Activated CD8-positive, alpha-beta memory T cell treated with anti-CD3 and anti-CD28 coated beads for 24 hours (primary cell): ENCODE data around the gene CKS2.

Source experiments
- DNase-seq: peaks from one replicate; pipeline ENCODE4 v3.0.0-alpha.2; 2020

CKS2 gene

DNA sequence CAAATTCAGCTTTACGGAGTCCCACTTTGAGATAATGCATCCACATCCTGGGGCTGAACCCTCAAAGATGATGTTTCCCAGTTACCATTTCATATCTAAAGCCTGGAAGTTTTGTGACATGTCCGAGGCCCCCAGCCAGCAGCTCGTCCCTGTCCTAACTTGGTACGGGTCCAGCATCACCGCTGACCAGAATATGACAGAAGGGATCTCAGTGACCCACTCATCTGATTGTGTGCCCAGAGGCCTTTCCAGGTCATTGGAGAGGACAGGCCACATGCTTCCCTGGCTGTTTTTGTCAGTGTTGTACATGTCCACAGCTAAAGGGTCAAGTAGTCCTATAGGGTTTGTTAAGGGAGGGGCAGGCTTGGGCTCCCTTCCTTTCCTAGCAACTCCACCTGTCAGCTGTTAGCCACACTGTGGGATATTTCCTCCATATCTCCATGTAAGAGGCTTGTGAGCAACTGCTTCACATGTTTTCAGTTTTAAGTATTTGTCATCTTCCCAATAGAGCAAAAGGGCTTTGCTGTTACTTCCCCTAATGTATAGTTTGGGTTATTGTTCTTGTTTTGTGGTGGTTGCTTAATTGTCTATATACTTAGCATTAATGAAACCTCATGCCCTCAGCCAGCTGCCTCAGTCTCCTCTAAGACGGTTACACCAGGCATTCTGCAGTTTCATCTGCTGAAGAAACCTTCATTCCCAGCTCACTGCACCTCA is 40.7 kb downstream of the CKS2 start:
- DNase-seq = no peak

DNA sequence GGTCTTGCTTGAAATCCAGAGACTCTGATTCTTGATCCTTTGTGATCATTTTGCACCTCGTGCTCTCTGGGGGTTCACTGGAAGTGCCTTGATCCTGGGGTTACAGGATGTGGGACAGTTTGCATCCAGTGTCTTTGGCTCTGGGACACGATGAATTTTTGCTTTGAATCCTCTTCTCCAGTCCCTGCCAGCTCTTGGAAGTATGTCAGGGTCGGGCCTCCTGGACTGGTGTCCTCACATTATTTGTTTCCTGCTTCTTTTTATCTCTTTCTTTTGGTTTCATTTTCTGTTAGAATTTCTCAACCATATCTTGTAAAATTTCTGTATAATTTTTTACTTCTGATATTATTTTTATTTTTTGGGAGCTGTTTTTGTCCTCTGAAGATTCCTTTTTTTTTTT is 41.5 kb downstream of the CKS2 start:
- no peak for DNase-seq

DNA sequence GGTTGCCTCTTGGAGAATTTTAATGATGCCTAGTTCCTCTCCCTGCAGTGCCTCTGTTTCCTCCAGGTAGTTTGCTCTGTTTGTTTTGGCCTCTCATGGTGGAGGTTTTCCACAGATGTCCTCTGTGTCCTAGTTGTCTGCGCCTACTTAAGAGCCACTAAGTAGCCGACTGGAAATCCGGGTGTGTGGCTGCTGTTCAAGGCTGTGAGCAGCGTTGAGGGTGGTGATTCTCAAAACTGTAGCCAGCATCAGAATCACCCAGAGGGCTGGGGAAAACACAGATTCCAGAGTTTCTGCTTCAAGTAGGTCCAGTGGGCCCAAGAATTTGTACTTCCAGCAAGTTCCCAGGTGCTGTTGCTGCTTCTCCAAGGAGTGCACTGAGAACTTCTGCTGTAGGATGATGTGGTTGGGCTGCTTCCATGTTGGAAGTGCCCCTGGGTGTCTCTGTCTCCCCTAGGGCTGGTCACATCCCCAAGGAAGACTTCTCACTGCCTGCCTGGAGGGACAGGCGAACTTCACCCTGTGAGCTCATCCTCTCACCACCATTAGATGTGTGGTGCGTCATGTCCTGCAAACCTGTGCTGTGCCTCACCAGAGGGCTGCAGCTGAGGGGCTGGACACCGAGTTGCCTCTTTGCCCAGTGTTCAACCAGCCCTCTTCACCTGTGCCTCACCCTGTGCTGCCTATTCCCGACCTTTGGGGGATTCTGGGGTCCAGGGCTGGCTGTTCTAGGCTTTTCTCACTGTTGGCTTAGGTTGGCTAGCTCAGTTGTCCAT is 42.1 kb downstream of the CKS2 start:
- no peak for DNase-seq

DNA sequence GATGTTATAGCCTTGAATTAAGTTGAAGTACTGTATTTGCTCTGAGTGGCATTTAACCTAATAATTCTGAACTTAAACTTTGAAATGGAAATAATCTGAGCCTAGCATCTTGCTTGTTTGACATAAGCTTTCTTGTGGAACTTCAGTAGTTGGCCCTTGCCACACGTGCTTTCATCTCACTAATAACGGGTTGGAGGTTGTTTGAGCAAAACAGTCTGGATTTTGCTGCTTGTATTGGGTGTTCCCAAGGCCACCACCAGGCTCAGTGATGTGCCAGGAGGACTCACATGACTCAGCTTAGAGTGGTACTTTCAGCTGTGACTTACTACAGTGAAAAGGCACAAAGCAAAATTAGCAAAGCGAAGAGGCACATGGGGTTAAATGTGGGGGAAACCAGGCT is 43.0 kb downstream of the CKS2 start:
- no peak for DNase-seq

DNA sequence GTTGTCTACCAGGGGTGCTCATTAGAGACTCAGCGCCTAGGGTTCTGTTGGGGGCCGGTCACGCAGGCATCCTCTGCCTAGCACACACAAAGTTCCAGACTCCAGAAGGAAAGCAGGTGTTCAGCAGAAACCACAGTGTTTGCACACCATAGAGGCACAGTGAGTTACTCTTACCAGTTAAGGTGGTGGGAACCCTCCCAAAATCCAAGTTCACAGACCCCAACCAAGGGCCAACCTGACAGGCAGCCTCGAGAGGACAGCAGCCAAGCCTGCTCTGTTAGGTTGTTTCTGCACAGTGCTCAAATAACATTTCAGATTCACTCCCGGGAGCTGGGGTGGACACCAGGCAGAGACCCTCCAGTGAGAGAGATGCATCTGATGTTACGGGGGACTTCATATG is 43.5 kb downstream of the CKS2 start:
- DNase-seq = no peak

DNA sequence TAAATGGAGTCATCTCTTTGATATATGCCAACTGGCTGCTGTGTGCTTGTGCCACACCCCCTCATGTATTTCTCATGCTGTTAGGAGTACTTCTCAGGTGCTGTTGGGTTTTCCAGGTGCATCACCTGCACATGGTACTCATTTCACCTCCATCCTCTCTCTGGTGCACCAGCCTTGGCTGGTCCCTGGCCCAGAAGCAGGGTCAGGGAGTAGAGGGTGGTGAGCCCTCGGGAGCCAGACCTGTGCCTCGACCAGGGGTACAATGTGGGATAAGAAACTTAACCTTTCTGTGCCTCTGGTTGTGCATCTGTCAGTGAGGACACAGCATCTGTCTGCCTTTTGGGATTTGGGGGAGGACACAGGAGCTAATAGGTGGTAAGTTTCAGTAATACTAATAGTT is 45.8 kb downstream of the CKS2 start:
- DNase-seq = no peak

DNA sequence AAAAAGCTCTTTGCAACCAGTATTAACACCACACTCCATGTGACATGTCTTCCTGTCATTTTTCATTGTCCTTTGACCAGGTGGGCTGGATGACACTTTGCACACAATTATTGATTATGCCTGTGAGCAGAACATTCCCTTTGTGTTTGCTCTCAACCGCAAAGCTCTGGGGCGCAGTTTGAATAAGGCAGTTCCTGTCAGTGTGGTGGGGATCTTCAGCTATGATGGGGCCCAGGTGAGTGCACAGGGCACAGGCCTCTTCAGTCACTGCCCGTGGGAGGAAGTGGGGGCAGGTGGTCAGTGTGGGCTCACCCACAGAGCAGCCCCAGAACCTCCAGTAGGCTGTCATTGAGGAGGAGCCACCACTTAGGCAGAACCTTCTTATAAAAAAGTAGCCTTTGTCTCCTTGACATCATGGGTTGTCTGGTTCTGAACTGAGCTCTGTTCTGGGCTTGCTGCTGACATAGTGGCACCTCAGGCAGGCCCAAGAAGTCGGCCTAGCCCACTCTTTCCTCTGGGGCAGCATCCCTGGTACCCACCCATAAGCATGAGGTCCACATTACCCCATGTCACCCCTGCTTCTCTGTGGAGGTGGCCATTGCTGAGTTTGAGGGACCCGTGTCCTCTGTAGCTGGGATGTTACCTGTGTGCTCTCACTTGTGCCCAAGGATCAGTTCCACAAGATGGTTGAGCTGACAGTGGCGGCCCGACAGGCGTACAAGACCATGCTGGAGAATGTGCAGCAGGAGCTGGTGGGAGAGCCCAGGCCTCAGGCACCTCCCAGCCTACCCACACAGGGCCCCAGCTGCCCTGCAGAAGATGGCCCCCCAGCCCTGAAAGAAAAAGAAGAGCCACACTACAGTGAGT is 46.6 kb downstream of the CKS2 start:
- DNase-seq = peak; percentile 52

DNA sequence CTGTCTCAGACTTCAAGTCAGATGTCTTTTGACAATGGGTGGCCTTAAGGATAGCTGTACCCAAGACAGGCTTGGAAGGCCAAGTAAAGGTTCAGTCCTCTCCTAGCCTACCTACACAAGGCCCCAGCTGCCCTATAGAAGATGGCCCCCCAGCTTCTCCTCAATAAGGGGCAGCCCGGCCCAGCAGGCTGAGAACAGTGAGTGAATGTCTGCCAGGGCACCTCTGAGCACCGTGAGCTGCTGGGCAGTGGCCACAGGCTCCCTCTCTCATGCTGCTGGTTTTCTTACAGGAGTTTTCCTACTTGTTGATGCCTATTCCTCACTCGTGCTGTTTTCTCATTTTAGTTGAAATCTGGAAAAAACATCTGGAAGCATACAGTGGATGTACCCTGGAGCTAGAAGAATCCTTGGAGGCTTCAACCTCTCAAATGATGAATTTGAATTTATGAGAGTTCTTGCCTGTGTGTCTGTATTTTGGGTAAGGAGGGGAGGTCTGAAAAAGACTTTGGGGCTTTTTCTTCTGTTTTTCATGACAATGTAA is 47.5 kb downstream of the CKS2 start:
- peak; percentile 45 for DNase-seq

DNA sequence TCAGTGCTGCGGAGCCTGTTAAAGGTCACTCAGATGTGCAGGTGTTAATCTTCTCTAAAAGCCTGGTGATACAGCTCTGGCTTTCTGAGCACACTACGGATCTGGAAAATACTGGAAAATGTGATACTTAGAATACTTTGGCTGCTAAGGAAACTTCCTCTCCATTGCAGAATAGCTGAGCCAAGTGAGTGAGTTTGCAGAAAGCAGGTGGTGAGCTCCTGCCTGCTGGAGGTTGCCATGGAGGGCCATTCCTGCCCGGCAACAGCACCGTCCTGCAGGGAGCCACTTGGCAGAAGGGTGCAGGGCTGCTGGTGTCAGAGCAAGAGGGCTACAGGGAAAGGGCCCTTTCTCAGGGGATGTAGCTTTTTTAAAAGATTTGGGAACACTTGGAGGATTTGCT is 48.0 kb downstream of the CKS2 start:
- DNase-seq = no peak

DNA sequence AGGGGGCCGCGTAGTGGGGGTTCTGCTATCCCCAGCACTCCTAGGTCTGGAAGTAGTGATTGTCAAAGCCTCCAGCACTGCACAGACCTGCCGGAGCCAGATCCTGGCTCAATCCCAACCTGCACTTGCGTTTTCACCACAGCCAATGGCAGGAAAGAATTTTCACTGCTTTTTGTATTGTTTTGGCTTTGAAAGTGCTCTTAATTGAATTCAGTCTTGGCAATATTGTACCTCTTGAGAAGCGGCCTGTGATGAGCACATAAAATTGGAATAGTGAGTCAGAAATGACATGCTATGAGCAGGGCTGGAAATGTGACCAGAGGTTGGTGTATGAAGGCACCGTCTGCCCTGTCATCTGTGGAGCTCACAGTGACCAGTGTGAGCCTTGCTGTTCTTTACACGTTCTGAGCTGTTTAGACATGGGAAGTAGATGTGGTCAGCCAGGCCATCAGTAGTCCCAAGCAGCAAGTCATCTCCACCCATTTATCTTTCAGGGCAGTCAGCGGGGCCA is 48.8 kb downstream of the CKS2 start:
- DNase-seq = peak; percentile 49

DNA sequence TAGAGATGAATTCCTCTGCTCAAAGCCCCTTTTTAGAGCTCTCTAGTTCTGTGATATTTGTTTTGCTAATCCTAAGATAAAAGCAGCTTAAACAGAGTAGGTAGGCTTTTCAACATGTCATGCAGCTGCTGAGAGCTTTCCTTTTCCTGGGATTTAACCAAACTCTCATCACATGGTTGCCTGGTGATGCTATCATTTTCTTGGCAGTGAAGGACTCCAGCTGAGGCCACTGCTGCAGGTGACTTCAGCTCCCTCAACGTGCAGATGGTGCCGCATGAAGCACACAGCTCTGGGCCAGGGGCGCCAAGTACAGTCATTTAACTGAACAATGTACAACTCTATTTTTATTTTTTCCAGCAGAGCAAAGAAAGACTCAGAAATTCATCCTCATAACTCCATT is 49.5 kb downstream of the CKS2 start:
- DNase-seq = no peak

DNA sequence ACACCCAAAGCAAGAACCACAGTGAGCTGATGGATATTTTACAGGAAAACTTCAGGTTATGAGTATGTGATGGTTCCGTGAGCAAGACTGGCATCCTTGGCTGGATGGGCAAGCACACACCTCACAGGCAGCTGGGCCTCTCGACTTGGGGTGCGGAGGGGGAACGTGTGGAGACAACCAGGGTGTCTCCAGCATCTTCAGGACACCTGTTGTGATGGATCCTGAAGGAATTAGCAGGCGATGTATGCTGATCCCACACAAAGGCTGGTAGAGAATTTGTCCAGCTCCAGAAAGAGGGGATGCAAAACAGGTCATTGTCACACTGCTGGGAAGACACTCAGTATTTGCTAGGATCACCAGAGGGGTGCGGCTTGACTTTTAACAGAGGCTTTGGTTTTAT is 50.0 kb downstream of the CKS2 start:
- DNase-seq = no peak

DNA sequence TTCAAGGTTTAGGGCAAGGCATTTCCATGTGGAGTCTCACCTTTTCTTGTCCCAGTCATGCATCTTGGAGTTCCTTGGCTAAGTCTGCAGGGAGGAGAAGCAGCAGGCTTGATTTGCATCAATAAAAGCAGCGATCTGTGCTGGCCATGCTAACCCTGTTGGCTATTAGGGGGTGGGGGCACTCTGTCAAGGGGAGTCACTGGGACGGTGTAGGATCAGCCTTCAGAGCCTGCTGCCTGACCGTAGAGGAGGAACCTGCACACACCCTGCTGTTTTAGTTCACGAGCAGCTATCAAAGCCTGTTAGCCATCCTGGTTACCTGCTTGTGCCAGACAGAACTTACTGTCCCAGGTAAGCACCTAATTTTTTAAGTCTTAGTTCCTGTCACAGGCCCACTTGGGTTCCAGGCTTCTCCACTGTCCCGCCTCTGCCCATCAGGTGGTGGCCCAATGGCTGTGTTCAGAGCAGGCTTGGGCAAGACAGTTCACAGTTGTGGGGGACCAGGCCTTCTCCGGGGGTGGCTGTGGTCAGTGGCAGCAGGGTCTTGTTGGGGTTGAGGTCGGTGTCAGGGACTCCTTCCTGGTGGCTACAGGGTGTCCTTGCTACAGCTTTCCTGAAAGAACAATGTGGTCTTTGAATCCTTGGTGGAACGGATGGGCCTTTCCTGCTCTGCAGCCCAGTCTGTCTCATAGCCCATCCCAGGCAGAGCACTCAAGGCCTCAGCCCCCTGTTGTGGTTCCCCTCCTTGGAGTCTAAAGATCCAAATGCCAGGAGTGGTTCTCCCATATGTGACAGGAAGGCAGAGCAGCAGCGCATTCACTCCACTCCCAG is 51.0 kb downstream of the CKS2 start:
- peak; percentile 56 for DNase-seq

DNA sequence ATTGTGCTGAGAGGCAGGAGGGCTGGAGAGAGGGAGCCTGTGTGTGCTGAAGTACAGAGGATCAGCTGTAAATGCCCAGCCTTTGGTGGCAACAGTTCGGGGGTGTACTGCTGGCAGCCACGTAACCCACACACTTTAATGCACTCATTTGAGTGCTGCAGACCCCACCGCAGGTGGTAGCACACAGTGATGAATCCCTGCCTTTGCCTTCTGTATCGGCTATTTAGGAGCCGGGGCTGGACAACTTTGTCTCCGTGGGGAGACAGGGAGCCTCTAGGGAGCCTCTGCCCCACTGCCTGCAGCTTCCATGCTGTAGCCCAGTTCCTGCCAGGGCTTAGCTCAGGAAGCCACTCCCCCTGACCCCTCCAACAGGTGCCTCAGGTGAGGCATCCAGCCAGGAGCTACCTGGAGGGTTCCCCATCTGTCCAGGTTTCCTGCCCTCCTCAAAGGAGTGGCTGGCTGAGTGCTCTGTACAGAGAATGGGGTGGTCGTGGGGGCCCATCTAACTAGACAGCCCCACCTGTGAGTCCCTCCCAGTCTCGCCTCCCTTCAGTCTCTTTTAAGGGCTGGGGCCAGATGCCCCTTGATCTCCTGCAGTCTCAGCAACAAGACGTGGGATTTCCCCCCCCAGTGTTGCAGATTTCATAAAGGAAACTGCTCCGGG is 51.8 kb downstream of the CKS2 start:
- DNase-seq = peak; percentile 56

DNA sequence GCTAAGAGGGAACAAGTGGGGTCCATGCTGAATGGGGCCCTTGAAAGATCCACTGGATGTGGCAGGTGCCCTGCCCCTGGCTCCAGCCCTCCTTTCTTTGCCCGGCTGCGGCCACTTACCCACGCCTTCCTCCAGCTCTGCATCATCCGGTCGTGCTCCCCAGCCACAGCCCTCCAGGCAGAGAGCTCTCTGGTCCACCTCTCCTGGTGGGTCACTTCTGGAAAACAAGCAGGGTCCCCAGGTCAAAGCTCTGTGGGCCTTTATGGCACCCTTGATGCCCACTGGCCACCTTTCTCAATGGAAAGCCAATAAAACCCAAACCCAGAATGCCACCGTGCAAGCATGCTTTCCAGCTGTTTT is 52.3 kb downstream of the CKS2 start:
- peak; percentile 55 for DNase-seq

DNA sequence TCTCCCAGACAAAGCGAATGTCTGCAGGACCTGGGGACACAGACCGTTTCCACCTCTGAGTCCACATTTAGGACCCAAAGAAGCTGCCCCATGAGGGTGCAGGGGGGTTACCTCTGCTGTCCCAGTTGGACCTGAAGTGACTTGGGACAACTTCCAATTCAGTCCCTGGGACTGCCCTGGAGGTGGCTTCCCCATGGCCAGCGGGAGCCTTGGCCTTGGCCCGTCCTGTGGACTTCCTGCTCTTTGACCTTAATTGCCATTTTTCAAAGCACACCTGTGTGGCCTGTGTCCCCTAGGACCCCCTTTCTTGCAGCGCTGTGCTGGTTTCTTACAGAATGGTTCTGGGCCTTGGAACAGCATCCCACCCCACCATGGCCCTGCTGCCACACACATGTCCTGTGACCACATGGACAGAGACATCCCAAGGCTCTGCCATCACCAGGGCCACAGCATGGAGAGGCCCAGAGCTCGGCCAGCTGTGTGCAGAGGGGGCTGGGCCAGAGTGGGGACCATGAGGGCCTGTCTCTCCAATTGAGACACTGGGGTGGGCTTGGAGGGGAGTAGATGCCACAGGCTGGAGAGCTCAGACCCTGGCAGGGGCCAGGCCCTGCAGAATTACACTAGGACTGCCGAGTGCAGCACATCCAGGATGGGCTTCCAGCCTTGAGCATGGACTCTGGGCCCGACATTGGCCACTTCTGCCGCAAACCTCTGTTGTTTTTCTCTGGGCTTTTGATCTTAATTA is 53.1 kb downstream of the CKS2 start:
- peak; percentile 58 for DNase-seq

DNA sequence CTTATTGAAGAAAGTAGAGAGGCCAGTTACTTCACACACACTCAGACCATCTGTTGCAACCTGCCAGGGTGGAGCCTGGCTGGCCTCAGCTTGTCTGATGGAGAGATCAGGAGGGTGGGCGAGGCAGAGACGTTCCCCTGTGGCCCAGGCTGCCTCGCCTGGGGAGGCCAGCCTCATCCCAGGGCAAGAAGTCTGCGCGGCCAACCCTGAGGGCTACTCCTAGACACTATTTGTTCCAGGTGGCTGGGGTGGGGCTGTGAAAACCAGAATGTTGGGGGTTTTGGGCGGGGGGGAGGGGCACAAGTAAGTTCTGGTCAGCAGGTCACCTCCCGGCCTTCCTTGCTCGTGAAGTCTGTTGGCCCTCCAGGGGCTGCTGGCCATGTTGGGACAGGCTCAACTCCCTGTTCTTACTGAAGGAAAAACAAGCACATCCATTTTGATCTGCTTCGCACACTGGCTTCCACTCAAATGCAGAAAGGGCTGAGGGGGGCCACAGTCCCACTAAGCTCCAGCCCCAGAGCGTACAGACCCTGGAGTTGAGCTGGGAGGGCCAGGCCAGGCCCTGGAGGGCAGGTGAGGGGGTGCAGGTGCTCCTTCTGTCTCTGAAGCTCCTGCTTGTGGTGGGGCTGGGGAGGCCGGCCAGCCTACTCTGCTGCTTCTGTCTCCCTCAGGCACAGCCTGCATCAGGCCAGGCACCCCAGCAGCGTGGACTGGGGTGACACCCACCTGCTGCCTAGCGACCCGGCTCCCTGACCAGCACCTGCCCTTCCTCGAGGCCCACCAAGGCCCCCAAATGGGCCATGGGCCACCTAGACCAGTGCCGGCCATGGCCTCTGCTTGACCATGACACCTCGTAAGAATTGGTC is 53.9 kb downstream of the CKS2 start:
- peak; percentile 56 for DNase-seq

DNA sequence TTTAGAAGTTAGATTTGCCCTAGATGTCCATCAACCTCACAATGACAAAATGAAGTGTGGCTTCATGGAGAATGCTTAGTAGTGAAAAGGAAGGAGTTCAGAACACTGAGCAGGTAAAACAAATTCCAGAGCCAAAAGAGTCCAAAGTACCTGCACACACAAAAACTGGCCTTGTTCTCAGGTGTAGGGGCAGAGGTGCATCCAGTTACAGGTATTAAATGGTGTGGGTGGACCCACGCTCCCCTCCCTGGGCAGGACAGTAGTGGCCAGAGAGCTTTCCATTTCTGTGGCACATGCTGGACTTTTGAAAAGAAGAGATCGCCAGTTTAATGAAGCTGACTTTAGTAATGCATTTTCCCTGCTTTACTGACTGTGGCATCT is 54.5 kb downstream of the CKS2 start:
- DNase-seq = peak; percentile 53
